OCI-LY7 (cell line): ENCODE measurements around the gene TMEM42. TPM values are rescaled to one million over a fixed set of nuclear protein-coding genes. Genes with fewer than 3 reads are reported as not detected.
"Not testable (repeated sequence)": the region's sequence is repeated elsewhere in the genome, so short reads cannot be mapped to it uniquely, and the experiment has no call there.

ENCODE experiments used
- BruUV-seq: library from RNA; stranded (reverse); fragments of 400-500 nt; replicated peaks from 2 replicates; lab custom pipeline; 2021; lab: Mats Ljungman, UMichigan
- CTCF ChIA-PET: fragments of 300-600 bp; sonication (Branson Sonifier 250); formaldehyde crosslinking; loops from one replicate; lab custom pipeline; 2022; ENCODE audit warnings: antibody characterized with exemption; ENCODE audit not compliant: unreplicated experiment; lab: Charles Lee
- POLR2A ChIA-PET: fragments of 300-600 bp; sonication (Branson Sonifier 250); formaldehyde crosslinking; loops from one replicate; lab custom pipeline; 2022; ENCODE audit warnings: antibody characterized with exemption; lab: Charles Lee
- DNase-seq: peaks from one replicate; pipeline ENCODE4 v3.0.0-alpha.2; 2015; ENCODE audit warnings: low spot score
- H2AFZ ChIP-seq: fragments of 200-600 bp; sonication (generic), shearing (Covaris generic); 2 replicates; pipeline ENCODE4 v1.6.1; 2014; ENCODE audit warnings: mild to moderate bottlenecking, antibody characterized with exemption, low read length, moderate library complexity
- H3K27ac ChIP-seq: fragments of 200-600 bp; sonication (generic); 2 replicates; pipeline ENCODE4 v1.5.1; 2014; ENCODE audit warnings: mixed run types, low read depth, mild to moderate bottlenecking, moderate library complexity, low read length, inconsistent platforms; ENCODE audit not compliant: poor library complexity, severe bottlenecking
- H3K36me3 ChIP-seq: fragments of 200-600 bp; sonication (generic); 2 replicates; pipeline ENCODE4 v1.6.1; 2014; ENCODE audit warnings: mild to moderate bottlenecking, antibody characterized with exemption, low read length, moderate library complexity, mixed read lengths; ENCODE audit not compliant: insufficient read depth
- H3K4me1 ChIP-seq: fragments of 200-600 bp; sonication (generic); 2 replicates; pipeline ENCODE4 v1.5.1; 2014; ENCODE audit warnings: mild to moderate bottlenecking, low read length; ENCODE audit not compliant: insufficient read depth, poor library complexity, severe bottlenecking
- H3K4me2 ChIP-seq: fragments of 200-600 bp; sonication (generic); 2 replicates; pipeline ENCODE4 v1.6.1; 2014; ENCODE audit warnings: mild to moderate bottlenecking, low read length
- H3K4me3 ChIP-seq: fragments of 200-600 bp; sonication (generic); 2 replicates; pipeline ENCODE4 v1.5.1; 2014; ENCODE audit warnings: mild to moderate bottlenecking, low read depth, low read length; ENCODE audit not compliant: poor library complexity, severe bottlenecking
- H3K79me2 ChIP-seq: fragments of 200-600 bp; sonication (generic); 2 replicates; pipeline ENCODE4 v1.6.1; 2016; ENCODE audit warnings: low read depth, mild to moderate bottlenecking, low read length, moderate library complexity, mixed read lengths; ENCODE audit not compliant: insufficient read depth
- H3K9me2 ChIP-seq: fragments of 200-600 bp; sonication (generic); 2 replicates; pipeline ENCODE4 v1.6.1; 2016; ENCODE audit warnings: mild to moderate bottlenecking, low read length, mixed read lengths; ENCODE audit not compliant: insufficient read depth
- H3K9me3 ChIP-seq: fragments of 200-600 bp; sonication (generic); 2 replicates; pipeline ENCODE4 v1.6.1; 2014; ENCODE audit warnings: mild to moderate bottlenecking, mixed run types, low read length, mixed read lengths
- H4K20me1 ChIP-seq: fragments of 200-600 bp; sonication (generic); 2 replicates; pipeline ENCODE4 v1.6.1; 2014; ENCODE audit warnings: mild to moderate bottlenecking, antibody characterized with exemption, low read length, moderate library complexity, mixed read lengths; ENCODE audit not compliant: insufficient read depth
- EZH2phosphoT487 ChIP-seq: fragments of 200-600 bp; sonication (generic); IDR thresholded peaks from 2 replicates; pipeline ENCODE4 v1.6.1; 2018; ENCODE audit warnings: low read depth, borderline replicate concordance, mild to moderate bottlenecking, mixed run types, antibody characterized with exemption, low read length, moderate library complexity, mixed read lengths
- intact Hi-C: fragments of 100-400 bp; cut with micrococcal nuclease; formaldehyde crosslinking; loops from one replicate; pipeline ENCODE4 v1.10.0; 2022; ENCODE audit not compliant: unreplicated experiment
- total RNA-seq, 2 experiments: library from RNA; depleted of rRNA in 1 of 2; stranded (reverse); fragments of >200 nt in 1 of 2; shearing (Covaris generic) in 1 of 2; gene quantifications; 2 replicates each; pipeline ENCODE4 v1.2.3, GENCODE V29; 2014 to 2022
- TF ChIP-seq, protein P1 (sequence below): fragments of 200-600 bp; sonication (generic); conservative IDR thresholded peaks from 2 replicates; pipeline ENCODE4 v1.5.1; 2014; ENCODE audit warnings: mild to moderate bottlenecking, antibody characterized with exemption, low read length, moderate library complexity, mixed read lengths

TMEM42 gene
- total RNA-seq, 2 experiments from 2014 or later: 19.3 to 21.2 TPM

DNA sequence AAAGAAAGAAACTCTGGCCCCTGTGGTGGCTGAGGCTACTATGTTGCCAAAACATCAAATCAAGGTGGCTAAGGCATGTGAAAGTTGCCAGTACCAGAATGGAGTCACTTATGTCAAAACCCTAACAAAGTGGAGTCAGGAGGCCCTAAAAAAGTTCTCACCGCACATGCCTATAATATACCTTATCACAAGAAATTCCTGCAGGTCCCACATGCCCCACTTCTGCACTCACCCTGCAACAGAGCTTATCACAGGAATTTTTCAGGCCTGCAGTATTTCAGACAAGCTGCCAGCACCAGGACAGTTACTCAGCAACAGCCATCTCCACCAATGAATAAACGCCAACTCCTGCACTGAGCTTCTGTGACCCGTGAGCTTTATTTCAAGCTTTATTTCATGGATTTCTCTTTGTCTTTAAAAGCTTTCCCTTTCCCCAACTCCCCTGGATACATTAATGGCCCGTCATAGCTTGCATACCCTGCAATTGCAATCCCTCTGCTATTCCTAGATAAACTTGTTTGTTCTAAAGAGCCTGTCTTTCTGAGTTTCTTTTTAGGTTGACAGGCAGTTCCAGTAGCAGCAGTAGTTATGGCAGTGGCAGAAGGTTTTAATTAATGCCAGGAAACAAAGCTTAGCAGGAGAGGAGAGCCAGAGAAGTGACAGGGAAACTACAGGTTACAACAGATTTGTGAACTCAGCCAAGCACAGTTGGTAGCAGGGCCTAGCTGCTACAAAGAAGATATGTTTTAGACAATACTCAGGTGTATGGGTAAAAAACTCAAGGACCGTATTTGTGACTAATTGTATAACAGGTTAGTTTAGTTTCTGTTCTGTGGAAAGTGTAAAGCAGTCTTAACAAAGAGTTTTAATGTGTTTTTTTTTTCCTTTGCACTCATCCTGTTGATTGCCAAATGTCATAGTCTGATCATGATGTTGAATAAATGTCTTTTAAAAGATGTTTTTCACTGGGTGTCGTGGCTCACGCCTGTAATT is 15.9 kb upstream of the TMEM42 start:
- ChIA-PET POLR2A (no interaction called here), CTCF (no interaction called here)
- no peak overlapping the region for H3K4me3 ChIP-seq
- H3K4me2 ChIP-seq: no peak overlapping the region
- H3K36me3 ChIP-seq: peaks cover 92% of the 10 kb centered on the region
- no TSS peak for BruUV-seq
- no peaks in the 10 kb centered on the region for H3K9me3 ChIP-seq
- TF ChIP-seq, protein P1, sequence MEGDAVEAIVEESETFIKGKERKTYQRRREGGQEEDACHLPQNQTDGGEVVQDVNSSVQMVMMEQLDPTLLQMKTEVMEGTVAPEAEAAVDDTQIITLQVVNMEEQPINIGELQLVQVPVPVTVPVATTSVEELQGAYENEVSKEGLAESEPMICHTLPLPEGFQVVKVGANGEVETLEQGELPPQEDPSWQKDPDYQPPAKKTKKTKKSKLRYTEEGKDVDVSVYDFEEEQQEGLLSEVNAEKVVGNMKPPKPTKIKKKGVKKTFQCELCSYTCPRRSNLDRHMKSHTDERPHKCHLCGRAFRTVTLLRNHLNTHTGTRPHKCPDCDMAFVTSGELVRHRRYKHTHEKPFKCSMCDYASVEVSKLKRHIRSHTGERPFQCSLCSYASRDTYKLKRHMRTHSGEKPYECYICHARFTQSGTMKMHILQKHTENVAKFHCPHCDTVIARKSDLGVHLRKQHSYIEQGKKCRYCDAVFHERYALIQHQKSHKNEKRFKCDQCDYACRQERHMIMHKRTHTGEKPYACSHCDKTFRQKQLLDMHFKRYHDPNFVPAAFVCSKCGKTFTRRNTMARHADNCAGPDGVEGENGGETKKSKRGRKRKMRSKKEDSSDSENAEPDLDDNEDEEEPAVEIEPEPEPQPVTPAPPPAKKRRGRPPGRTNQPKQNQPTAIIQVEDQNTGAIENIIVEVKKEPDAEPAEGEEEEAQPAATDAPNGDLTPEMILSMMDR: no peak
- TF ChIP-seq EZH2phosphoT487: no peak
- no peak for DNase-seq
- no peaks in the 10 kb centered on the region for H3K79me2 ChIP-seq
- H3K4me1 ChIP-seq: peaks cover 15% of the 10 kb centered on the region
- no peaks in the 10 kb centered on the region for H4K20me1 ChIP-seq
- intact Hi-C loops: no loop called here
- H2AFZ ChIP-seq: no peak overlapping the region
- no peak overlapping the region for H3K27ac ChIP-seq
- H3K9me2 ChIP-seq: no peaks in the 10 kb centered on the region

DNA sequence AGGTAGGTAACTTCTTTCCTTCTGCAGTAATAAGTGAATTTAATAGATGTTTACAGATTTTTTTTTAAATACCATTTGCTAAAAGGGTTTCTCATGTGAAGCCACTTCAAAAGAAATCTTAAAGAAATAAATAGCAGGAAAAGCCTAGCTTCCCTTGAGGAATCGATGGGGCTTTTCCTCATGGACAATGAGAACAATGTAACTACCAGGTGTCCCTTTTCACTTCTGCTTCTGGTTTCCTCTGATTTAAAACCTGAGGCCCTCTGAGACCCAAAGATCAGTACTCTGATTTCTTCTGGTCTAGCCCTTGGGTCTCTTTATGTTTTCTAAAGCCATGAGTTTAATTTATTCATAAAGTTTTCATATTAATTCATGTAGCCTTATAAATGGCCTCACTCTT is 13.1 kb upstream of the TMEM42 start:
- Histone ChIP-seq H2AFZ (no peak overlapping the region), H3K79me2 (no peaks in the 10 kb centered on the region), H4K20me1 (no peaks in the 10 kb centered on the region), H3K9me3 (no peaks in the 10 kb centered on the region), H3K4me1 (peaks cover 15% of the 10 kb centered on the region), H3K36me3 (peaks cover 93% of the 10 kb centered on the region), H3K27ac (no peak overlapping the region), H3K4me3 (no peak overlapping the region), H3K4me2 (no peak overlapping the region), H3K9me2 (no peaks in the 10 kb centered on the region)
- ChIA-PET POLR2A (no interaction called here), CTCF (no interaction called here)
- BruUV-seq: no TSS peak
- peak; percentile 23 for DNase-seq
- no peak for TF ChIP-seq EZH2phosphoT487
- TF ChIP-seq, protein P1: no peak
- intact Hi-C loops: no loop called here

DNA sequence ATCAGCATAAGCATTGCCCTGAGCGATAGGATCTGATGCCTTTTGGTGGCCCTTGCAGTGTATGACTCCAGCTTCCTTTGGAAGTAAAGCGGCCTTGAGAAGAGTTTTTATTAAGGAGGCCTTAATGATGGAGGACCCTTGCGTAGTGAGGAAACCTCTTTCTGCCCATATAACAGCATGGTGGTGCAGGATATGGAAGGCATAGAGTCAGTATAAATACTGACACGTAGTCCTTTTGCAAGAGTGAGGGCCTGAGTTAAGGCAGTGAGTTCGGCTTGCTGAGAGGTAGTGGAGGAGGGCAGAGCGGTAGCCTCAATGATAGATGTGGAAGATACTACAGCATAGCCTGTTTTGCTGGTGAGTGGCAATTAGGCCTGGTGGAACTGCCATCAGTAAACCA is 5.0 kb upstream of the TMEM42 start:
- POLR2A ChIA-PET, H3K9me3 ChIP-seq, DNase-seq, BruUV-seq, H3K79me2 ChIP-seq, H3K9me2 ChIP-seq, H2AFZ ChIP-seq, H3K4me3 ChIP-seq, intact Hi-C loops, H3K27ac ChIP-seq, CTCF ChIA-PET, H3K4me2 ChIP-seq, H3K4me1 ChIP-seq, H4K20me1 ChIP-seq: not testable (repeated sequence)
- peaks cover 45% of the 10 kb centered on the region for H3K36me3 ChIP-seq
